NB4 (cell line): ENCODE results near the gene MAN1A2.

Experiments used
- DNase-seq: peaks from one replicate; pipeline ENCODE4 v3.0.0; 2010; ENCODE audit warnings: low read depth
- H3K4me3 ChIP-seq: one replicate; pipeline ENCODE4 v1.5.1; 2011; ENCODE audit warnings: mild to moderate bottlenecking, low read depth, low read length, moderate library complexity
- MAX ChIP-seq: IDR thresholded peaks from 2 replicates; pipeline ENCODE4 v1.6.1; 2011; ENCODE audit warnings: low read depth, low read length
- MYC ChIP-seq: IDR thresholded peaks from 2 replicates; pipeline ENCODE4 v1.6.1; 2011; ENCODE audit warnings: low read depth, low read length
- POLR2A ChIP-seq: IDR thresholded peaks from 2 replicates; pipeline ENCODE4 v1.6.1; 2011; ENCODE audit warnings: mild to moderate bottlenecking; ENCODE audit not compliant: insufficient read length; ENCODE audit errors: extremely low read depth
- TF ChIP-seq, protein P1 (sequence below): IDR thresholded peaks from one replicate; pipeline ENCODE4 v1.5.1; 2012; ENCODE audit warnings: low read depth, low read length

Gene MAN1A2

DNA sequence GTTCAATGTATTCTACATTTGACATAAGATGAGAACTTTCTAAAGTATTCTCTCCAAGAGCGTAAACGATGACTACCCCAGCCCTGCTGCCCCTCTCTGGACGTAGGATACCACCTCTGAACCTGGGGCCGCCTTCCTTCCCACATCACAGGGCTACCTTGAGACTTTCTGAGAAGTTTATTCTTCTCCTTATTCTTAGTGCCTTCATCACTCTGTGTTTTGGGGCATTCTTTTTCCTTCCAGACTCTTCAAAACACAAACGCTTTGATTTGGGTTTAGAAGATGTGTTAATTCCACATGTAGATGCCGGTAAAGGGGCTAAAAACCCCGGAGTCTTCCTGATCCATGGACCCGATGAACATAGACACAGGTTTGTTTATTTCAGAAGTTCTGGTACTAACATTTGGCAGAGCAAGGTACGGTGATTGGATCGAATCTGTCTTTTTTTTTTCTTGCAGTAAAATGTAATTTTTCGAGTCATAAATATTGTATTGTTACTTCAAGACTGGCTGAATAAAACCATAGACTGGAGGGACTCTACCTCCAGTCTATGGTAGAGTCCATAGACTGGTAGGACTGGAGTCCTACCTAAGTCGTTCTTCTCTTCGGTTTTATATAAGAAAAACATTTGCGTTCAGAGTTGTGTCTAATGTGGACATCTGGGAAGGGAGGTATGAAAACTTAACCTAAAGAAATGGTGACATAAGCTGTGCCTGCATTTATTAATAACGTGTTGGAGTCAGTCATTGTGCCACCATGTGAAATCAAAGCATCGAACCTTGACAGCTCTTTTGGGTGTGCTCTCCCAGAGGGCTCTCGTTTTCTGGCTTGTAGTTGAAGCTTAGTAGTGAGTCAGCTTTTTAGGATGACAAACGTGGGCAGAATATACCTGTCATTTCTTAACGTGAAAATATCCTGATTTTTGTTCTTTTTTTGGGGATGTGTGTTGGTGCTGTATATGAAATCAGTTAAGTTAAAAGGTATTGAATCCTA lies 1.2 kb downstream of the MAN1A2 start:
- TF ChIP-seq MAX (no peak), MYC (no peak), POLR2A (no peak)
- TF ChIP-seq, protein P1, sequence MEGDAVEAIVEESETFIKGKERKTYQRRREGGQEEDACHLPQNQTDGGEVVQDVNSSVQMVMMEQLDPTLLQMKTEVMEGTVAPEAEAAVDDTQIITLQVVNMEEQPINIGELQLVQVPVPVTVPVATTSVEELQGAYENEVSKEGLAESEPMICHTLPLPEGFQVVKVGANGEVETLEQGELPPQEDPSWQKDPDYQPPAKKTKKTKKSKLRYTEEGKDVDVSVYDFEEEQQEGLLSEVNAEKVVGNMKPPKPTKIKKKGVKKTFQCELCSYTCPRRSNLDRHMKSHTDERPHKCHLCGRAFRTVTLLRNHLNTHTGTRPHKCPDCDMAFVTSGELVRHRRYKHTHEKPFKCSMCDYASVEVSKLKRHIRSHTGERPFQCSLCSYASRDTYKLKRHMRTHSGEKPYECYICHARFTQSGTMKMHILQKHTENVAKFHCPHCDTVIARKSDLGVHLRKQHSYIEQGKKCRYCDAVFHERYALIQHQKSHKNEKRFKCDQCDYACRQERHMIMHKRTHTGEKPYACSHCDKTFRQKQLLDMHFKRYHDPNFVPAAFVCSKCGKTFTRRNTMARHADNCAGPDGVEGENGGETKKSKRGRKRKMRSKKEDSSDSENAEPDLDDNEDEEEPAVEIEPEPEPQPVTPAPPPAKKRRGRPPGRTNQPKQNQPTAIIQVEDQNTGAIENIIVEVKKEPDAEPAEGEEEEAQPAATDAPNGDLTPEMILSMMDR = no peak
- peak overlapping the region; percentile 87 for H3K4me3 ChIP-seq
- DNase-seq = peak; percentile 50

- H3K4me3 ChIP-seq = peak overlapping the region; percentile 87
- no peak for DNase-seq
- TF ChIP-seq MYC (no peak), MAX (no peak), POLR2A (no peak)
- TF ChIP-seq, protein P1 = no peak
These were observed 2.8 kb downstream of the MAN1A2 start for GRCh38 chr1:117370071-117370470.

GRCh38 chr1:117370509-117370908 lies 3.3 kb downstream of the MAN1A2 start:
- H3K4me3 ChIP-seq = peak overlapping the region; percentile 87
- TF ChIP-seq MAX = no peak
- no peak for TF ChIP-seq POLR2A
- TF ChIP-seq, protein P1 = no peak
- no peak for TF ChIP-seq MYC
- DNase-seq = no peak

DNA sequence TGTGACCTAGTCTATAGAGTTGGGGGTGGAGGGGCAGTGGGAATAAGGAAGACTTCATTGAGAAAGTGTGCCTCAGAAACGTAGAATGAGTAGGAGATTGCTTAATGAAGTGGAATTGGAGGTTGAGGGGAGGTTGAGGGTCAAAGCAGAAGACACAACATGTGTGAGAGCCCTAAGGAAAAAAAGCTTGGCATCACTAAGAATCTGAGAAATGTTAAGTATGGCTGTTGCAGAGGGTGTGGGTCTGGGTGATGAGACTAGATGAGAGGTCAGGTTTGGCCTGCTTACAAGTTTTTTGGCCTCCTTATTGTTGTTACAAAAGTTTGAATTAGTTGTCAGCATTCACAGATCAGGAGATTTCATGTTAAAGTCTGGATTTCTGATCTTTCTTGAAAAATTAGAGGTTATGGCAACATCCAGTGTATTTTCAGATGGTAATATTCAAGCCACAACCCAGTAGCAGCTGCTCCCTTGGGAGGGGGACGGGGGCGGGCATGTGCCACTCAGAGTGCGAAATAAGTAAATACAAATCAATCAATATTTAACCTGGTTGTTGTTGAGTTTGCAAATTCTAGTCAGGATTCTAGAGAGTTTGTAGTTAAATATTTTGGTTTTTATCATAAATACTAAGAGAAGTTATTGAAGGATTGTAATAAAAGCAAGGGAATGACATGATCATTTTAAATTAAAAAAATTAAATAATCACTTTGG lies 4.3 kb downstream of the MAN1A2 start:
- TF ChIP-seq MAX (no peak), MYC (no peak), POLR2A (no peak)
- TF ChIP-seq, protein P1 = no peak
- H3K4me3 ChIP-seq = peak overlapping the region; percentile 87

DNA sequence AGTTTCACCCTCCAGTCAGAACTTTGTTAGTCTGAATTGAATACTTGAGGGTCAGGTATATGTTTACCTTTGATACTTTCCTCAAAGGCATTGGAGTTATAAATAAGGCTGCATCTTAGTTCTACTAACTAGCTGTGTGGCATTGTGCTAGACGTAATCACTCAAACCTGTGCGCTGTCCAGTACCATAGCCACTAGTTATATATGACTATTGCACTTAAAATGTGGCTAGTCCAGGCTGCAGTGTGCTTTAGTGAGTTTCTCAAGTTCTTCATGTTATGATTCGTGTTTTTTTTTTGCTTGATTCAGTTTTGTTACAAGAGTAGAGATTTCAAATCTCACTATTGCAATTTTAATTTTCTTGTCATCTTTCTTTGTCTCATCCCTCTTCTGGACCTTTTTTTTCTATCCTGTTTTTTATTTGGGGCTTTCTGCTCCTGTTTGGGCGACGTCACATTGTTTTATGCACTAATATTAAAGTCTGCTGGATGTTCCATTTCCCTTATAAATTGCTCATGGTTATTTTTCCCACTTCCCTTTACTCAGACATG lies 5.7 kb downstream of the MAN1A2 start:
- no peak overlapping the region for H3K4me3 ChIP-seq
- TF ChIP-seq, protein P1 = no peak
- TF ChIP-seq POLR2A (no peak), MAX (no peak), MYC (no peak)
- DNase-seq = peak; percentile 8

More for the DNA sequence above, 4.3 kb downstream of the MAN1A2 start:
- peak; percentile 24 for DNase-seq
